ENCODE results near the gene CEACAM21.

The CEACAM21 gene

DNA sequence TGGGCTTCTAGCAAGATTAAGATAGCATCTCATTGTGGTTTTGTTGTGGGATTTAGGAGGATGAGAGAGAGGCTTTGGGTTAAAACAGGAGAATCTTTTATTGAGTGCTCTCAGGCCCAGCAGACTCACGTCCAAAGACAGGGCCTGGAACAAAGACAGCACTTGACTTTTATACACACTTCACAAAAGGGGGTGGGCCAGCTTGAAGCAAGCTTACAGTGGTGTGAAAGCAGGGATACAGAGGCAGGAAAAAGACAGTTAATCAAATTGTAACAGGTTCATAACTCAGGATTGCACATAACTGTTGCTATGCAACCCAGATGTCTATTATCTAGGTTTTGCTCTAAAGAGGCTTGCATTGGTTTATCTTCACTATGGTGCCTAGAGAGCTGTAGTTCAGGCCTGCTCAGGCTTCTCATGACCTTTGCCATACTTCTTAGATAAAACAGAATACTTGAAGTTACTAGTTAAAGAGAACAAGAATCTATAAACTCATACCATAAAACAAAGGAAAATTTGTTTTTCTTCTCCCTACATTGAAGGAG, 42.2 kb upstream of the CEACAM21 start:
- H3K4me1 ChIP-seq (ENCODE audit: control insufficient read depth in 2 of 2, insufficient read depth in 1 of 2, low read depth in 1 of 2, low read length in 2 of 2): peaks cover 0 to 9% of the 10 kb centered on the region in 2 donors
- no peak overlapping the region for H2BK5ac ChIP-seq (ENCODE audit: low read length)
- H3K9me3 ChIP-seq (replicated peaks in 1 of 2; ENCODE audit: control insufficient read depth in 2 of 2, insufficient read depth in 1 of 2, low read depth in 1 of 2, low read length in 2 of 2): peaks cover 2 to 13% of the 10 kb centered on the region in 2 donors
- H2AFZ ChIP-seq (ENCODE audit: low read length): no peak overlapping the region
- H3K4ac ChIP-seq (ENCODE audit: low read length): no peak overlapping the region
- H3K23ac ChIP-seq (ENCODE audit: low read depth, low read length, poor library complexity): no peak overlapping the region
- no peaks in the 10 kb centered on the region for H3K79me1 ChIP-seq (ENCODE audit: low read depth, low read length)
- H2BK15ac ChIP-seq (ENCODE audit: low read length): no peak overlapping the region
- no peaks in the 10 kb centered on the region for H3K36me3 ChIP-seq (replicated peaks in 1 of 2; ENCODE audit: control insufficient read depth in 2 of 2, insufficient read depth in 2 of 2, low read length in 2 of 2)
- no peak overlapping the region for H3K4me2 ChIP-seq (ENCODE audit: insufficient read depth, low read length, poor library complexity, severe bottlenecking)
- H4K8ac ChIP-seq (ENCODE audit: low read depth, low read length): no peak overlapping the region
- no peak overlapping the region for H3K27ac ChIP-seq (replicated peaks; ENCODE audit: low read length)
- H3K4me3 ChIP-seq (ENCODE audit: low read length in 2 of 2): no peak overlapping the region
- no peak overlapping the region for H3K14ac ChIP-seq (ENCODE audit: low read length)
- no peak overlapping the region for H2BK12ac ChIP-seq (ENCODE audit: low read length)
- H3K27me3 ChIP-seq (ENCODE audit: control insufficient read depth in 3 of 3, insufficient read depth in 3 of 3, low read depth in 1 of 3, low read length in 3 of 3): peaks cover 0 to 34% (median 0%) of the 10 kb centered on the region in 3 experiments
- no peak overlapping the region for H2AK5ac ChIP-seq (ENCODE audit: low read depth, low read length)
- WGBS, 2 donors (ENCODE audit: extremely low coverage in 2 of 2, insufficient read length in 2 of 2, insufficient replicate concordance in 1 of 2): no CpG with 5 or more reads among the region's 1 CpG
- H3K18ac ChIP-seq (ENCODE audit: low read length): no peak overlapping the region
- no peak overlapping the region for H3K9ac ChIP-seq (ENCODE audit: low read depth, low read length, poor library complexity)
- DNase-seq (ENCODE audit: low spot score): no peak
- H4K91ac ChIP-seq (ENCODE audit: low read depth, low read length, poor library complexity): no peak overlapping the region
- H2BK120ac ChIP-seq (ENCODE audit: low read depth, low read length): no peak overlapping the region

GRCh38 chr19:41535029-41535622, 40.8 kb upstream of the CEACAM21 start:
- H3K27ac ChIP-seq (replicated peaks; ENCODE audit: low read length): no peak overlapping the region
- no peaks in the 10 kb centered on the region for H3K36me3 ChIP-seq (replicated peaks in 1 of 2; ENCODE audit: control insufficient read depth in 2 of 2, insufficient read depth in 2 of 2, low read length in 2 of 2)
- peaks cover 0 to 9% of the 10 kb centered on the region in 2 donors for H3K4me1 ChIP-seq (ENCODE audit: control insufficient read depth in 2 of 2, insufficient read depth in 1 of 2, low read depth in 1 of 2, low read length in 2 of 2)
- peaks cover 2 to 5% of the 10 kb centered on the region in 2 donors for H3K9me3 ChIP-seq (replicated peaks in 1 of 2; ENCODE audit: control insufficient read depth in 2 of 2, insufficient read depth in 1 of 2, low read depth in 1 of 2, low read length in 2 of 2)
- no peak overlapping the region for H4K8ac ChIP-seq (ENCODE audit: low read depth, low read length)
- H4K91ac ChIP-seq (ENCODE audit: low read depth, low read length, poor library complexity): no peak overlapping the region
- no peak overlapping the region for H3K23ac ChIP-seq (ENCODE audit: low read depth, low read length, poor library complexity)
- H3K27me3 ChIP-seq (ENCODE audit: control insufficient read depth in 3 of 3, insufficient read depth in 3 of 3, low read depth in 1 of 3, low read length in 3 of 3): peaks cover 0 to 47% (median 0%) of the 10 kb centered on the region in 3 experiments
- no peak overlapping the region for H2BK15ac ChIP-seq (ENCODE audit: low read length)
- H2BK120ac ChIP-seq (ENCODE audit: low read depth, low read length): no peak overlapping the region
- no peak overlapping the region for H2BK12ac ChIP-seq (ENCODE audit: low read length)
- H2AFZ ChIP-seq (ENCODE audit: low read length): no peak overlapping the region
- no peak overlapping the region for H2BK5ac ChIP-seq (ENCODE audit: low read length)
- H3K4me3 ChIP-seq (ENCODE audit: low read length in 2 of 2): no peak overlapping the region
- H3K18ac ChIP-seq (ENCODE audit: low read length): no peak overlapping the region
- no peak for DNase-seq (ENCODE audit: low spot score)
- no peak overlapping the region for H3K4ac ChIP-seq (ENCODE audit: low read length)
- H3K14ac ChIP-seq (ENCODE audit: low read length): no peak overlapping the region
- no peak overlapping the region for H3K9ac ChIP-seq (ENCODE audit: low read depth, low read length, poor library complexity)
- H3K4me2 ChIP-seq (ENCODE audit: insufficient read depth, low read length, poor library complexity, severe bottlenecking): no peak overlapping the region
- no peaks in the 10 kb centered on the region for H3K79me1 ChIP-seq (ENCODE audit: low read depth, low read length)
- H2AK5ac ChIP-seq (ENCODE audit: low read depth, low read length): no peak overlapping the region
- WGBS, 2 donors (ENCODE audit: extremely low coverage in 2 of 2, insufficient read length in 2 of 2, insufficient replicate concordance in 1 of 2): no CpG with 5 or more reads among the region's 4 CpGs

DNA sequence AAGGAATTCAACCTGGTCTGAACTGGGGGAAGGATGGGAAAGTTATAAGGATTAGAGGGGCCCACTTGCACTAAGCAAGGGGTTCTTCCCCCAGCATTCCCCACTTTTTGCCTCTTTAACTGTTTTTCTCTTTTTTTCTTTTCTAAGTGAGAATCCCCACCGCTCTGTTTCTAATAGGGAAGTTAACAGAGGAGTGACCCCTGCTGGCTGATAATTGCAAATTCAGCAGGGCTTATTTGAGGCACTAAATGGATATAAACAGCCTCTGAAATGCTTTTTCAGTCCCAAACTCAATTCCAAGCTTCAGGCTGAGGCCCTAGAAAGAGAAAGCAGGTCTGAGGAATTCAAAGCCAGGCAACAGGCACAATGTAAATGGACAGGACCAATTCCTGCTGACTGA, 38.2 kb upstream of the CEACAM21 start:
- H4K91ac ChIP-seq (ENCODE audit: low read depth, low read length, poor library complexity): no peak overlapping the region
- no peak overlapping the region for H2BK120ac ChIP-seq (ENCODE audit: low read depth, low read length)
- no peak overlapping the region for H2AFZ ChIP-seq (ENCODE audit: low read length)
- no peak overlapping the region for H2BK12ac ChIP-seq (ENCODE audit: low read length)
- no peaks in the 10 kb centered on the region for H3K36me3 ChIP-seq (replicated peaks in 1 of 2; ENCODE audit: control insufficient read depth in 2 of 2, insufficient read depth in 2 of 2, low read length in 2 of 2)
- no peak overlapping the region for H2AK5ac ChIP-seq (ENCODE audit: low read depth, low read length)
- H3K4me2 ChIP-seq (ENCODE audit: insufficient read depth, low read length, poor library complexity, severe bottlenecking): no peak overlapping the region
- H3K79me1 ChIP-seq (ENCODE audit: low read depth, low read length): no peaks in the 10 kb centered on the region
- H3K9ac ChIP-seq (ENCODE audit: low read depth, low read length, poor library complexity): no peak overlapping the region
- H3K4me3 ChIP-seq (ENCODE audit: low read length in 2 of 2): no peak overlapping the region
- H2BK15ac ChIP-seq (ENCODE audit: low read length): no peak overlapping the region
- H3K23ac ChIP-seq (ENCODE audit: low read depth, low read length, poor library complexity): no peak overlapping the region
- no peak overlapping the region for H2BK5ac ChIP-seq (ENCODE audit: low read length)
- H3K4me1 ChIP-seq (ENCODE audit: control insufficient read depth in 2 of 2, insufficient read depth in 1 of 2, low read depth in 1 of 2, low read length in 2 of 2): peaks cover 0 to 9% of the 10 kb centered on the region in 2 donors
- no peak overlapping the region for H3K14ac ChIP-seq (ENCODE audit: low read length)
- H3K9me3 ChIP-seq (replicated peaks in 1 of 2; ENCODE audit: control insufficient read depth in 2 of 2, insufficient read depth in 1 of 2, low read depth in 1 of 2, low read length in 2 of 2): peaks cover 2 to 5% of the 10 kb centered on the region in 2 donors
- peaks cover 0 to 48% (median 0%) of the 10 kb centered on the region in 3 experiments for H3K27me3 ChIP-seq (ENCODE audit: control insufficient read depth in 3 of 3, insufficient read depth in 3 of 3, low read depth in 1 of 3, low read length in 3 of 3)
- no CpG with 5 or more reads among the region's 1 CpG for WGBS, 2 donors (ENCODE audit: extremely low coverage in 2 of 2, insufficient read length in 2 of 2, insufficient replicate concordance in 1 of 2)
- no peak for DNase-seq (ENCODE audit: low spot score)
- no peak overlapping the region for H3K27ac ChIP-seq (replicated peaks; ENCODE audit: low read length)
- H3K18ac ChIP-seq (ENCODE audit: low read length): no peak overlapping the region
- H3K4ac ChIP-seq (ENCODE audit: low read length): no peak overlapping the region
- no peak overlapping the region for H4K8ac ChIP-seq (ENCODE audit: low read depth, low read length)

GRCh38 chr19:41540041-41540695, 35.8 kb upstream of the CEACAM21 start:
- no peak overlapping the region for H2AK5ac ChIP-seq (ENCODE audit: low read depth, low read length)
- DNase-seq (ENCODE audit: low spot score): no peak
- no peak overlapping the region for H4K8ac ChIP-seq (ENCODE audit: low read depth, low read length)
- H3K4me2 ChIP-seq (ENCODE audit: insufficient read depth, low read length, poor library complexity, severe bottlenecking): no peak overlapping the region
- no peaks in the 10 kb centered on the region for H3K79me1 ChIP-seq (ENCODE audit: low read depth, low read length)
- H3K14ac ChIP-seq (ENCODE audit: low read length): no peak overlapping the region
- no peak overlapping the region for H3K23ac ChIP-seq (ENCODE audit: low read depth, low read length, poor library complexity)
- H2BK5ac ChIP-seq (ENCODE audit: low read length): no peak overlapping the region
- H2BK12ac ChIP-seq (ENCODE audit: low read length): no peak overlapping the region
- no peak overlapping the region for H2AFZ ChIP-seq (ENCODE audit: low read length)
- no peak overlapping the region for H3K9ac ChIP-seq (ENCODE audit: low read depth, low read length, poor library complexity)
- H3K4me1 ChIP-seq (ENCODE audit: control insufficient read depth in 2 of 2, insufficient read depth in 1 of 2, low read depth in 1 of 2, low read length in 2 of 2): no peaks in the 10 kb centered on the region
- H3K4ac ChIP-seq (ENCODE audit: low read length): no peak overlapping the region
- no CpG with 5 or more reads among the region's 11 CpGs for WGBS, 2 donors (ENCODE audit: extremely low coverage in 2 of 2, insufficient read length in 2 of 2, insufficient replicate concordance in 1 of 2)
- no peak overlapping the region for H2BK120ac ChIP-seq (ENCODE audit: low read depth, low read length)
- H2BK15ac ChIP-seq (ENCODE audit: low read length): no peak overlapping the region
- H3K9me3 ChIP-seq (replicated peaks in 1 of 2; ENCODE audit: control insufficient read depth in 2 of 2, insufficient read depth in 1 of 2, low read depth in 1 of 2, low read length in 2 of 2): peaks cover 2 to 5% of the 10 kb centered on the region in 2 donors
- H3K36me3 ChIP-seq (replicated peaks in 1 of 2; ENCODE audit: control insufficient read depth in 2 of 2, insufficient read depth in 2 of 2, low read length in 2 of 2): no peaks in the 10 kb centered on the region
- H3K18ac ChIP-seq (ENCODE audit: low read length): no peak overlapping the region
- peaks cover 0 to 46% (median 0%) of the 10 kb centered on the region in 3 experiments for H3K27me3 ChIP-seq (ENCODE audit: control insufficient read depth in 3 of 3, insufficient read depth in 3 of 3, low read depth in 1 of 3, low read length in 3 of 3)
- H3K27ac ChIP-seq (replicated peaks; ENCODE audit: low read length): no peak overlapping the region
- no peak overlapping the region for H3K4me3 ChIP-seq (ENCODE audit: low read length in 2 of 2)
- H4K91ac ChIP-seq (ENCODE audit: low read depth, low read length, poor library complexity): no peak overlapping the region

Measured in neuronal stem cell (in vitro differentiated cells).